HG03354 (cell line): ENCODE measurements around the gene MYO1B.

Experiments
- ATAC-seq: cut with Tn5 transposase; IDR thresholded peaks from one replicate; pipeline ENCODE4 v1.9.1; 2021; ENCODE audit warnings: mild to moderate bottlenecking; ENCODE audit not compliant: unreplicated experiment, poor library complexity, severe bottlenecking

The MYO1B gene

GRCh38 chr2:191316246-191316994, 71.2 kb downstream of the MYO1B start:
- ATAC-seq, result no peak

- no peak for ATAC-seq
Observed at GRCh38 chr2:191318037-191318728, 73.0 kb downstream of the MYO1B start.

GRCh38 chr2:191318729-191319078, 73.5 kb downstream of the MYO1B start:
- no peak for ATAC-seq

- no peak for ATAC-seq
Observed at GRCh38 chr2:191319186-191319585, 74.0 kb downstream of the MYO1B start.

GRCh38 chr2:191320881-191321280, 75.7 kb downstream of the MYO1B start:
- ATAC-seq, result no peak

- peak; percentile 72 for ATAC-seq
Observed at GRCh38 chr2:191321861-191322662, 76.9 kb downstream of the MYO1B start.

- no peak for ATAC-seq
Observed at GRCh38 chr2:191322828-191323506, 77.8 kb downstream of the MYO1B start.

- ATAC-seq, result no peak
Observed at GRCh38 chr2:191325651-191326365, 80.6 kb downstream of the MYO1B start.

GRCh38 chr2:191327484-191327883, 82.3 kb downstream of the MYO1B start:
- ATAC-seq, result no peak

DNA sequence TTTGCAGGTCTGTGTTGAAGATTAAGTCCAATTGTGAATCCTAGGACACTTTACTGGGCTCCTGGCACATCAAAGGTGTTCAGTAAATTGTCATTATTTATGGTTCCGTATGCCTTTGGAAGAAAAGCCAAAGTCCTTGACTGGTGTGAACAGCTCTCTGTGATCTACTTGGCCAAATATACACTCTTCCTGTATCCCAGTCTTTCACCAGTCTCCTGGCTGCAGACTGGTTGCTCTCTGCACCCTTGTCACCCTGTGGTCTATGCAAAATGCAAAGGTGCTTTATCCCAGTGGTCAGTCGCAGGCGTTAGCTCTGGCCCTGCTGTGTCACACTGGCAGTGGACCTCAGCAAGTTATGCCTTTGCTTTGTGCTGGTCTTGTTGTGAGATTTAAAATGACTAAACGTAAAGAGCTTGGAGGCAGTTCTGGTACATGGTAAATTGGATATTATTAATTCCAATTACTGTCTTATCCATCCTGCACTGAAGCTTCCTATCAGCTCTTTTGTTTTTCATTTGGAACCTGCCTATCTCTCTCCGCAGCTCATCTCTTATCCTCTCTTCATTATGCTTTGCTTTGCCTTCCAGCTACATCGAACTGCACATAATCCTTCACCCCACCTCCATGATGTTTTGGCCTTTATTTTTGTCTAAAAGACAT, 83.1 kb downstream of the MYO1B start:
- no peak for ATAC-seq

GRCh38 chr2:191329841-191330240, 84.6 kb downstream of the MYO1B start:
- no peak for ATAC-seq

- no peak for ATAC-seq
Observed at GRCh38 chr2:191333911-191334357, 88.7 kb downstream of the MYO1B start.

DNA sequence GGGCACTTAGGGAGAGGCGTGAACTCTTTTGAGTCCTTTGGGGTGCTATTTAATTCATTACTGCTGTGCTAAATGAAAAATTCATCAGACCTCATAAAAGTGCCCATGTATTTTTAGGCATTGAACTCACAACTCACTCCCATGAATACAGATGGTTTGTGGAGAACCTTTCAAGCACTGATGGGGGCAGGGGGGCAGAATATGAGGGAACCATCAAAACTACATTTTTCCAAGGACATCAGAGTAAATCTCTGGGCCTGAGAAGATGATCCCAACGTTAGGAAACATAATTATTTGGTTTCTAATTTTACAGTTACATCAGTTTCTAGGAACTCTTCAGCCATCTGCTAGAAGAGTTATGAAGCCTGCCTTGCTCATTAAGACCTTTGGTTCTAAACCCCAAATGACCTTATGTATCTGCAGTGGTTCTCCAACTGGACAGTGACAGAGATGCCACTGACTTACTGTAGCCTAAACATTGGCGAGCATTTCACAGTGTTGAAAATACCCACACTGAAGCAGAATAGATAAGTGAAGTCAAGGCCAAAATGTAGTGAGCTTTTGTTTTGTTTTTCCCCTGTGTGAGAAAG, 90.8 kb downstream of the MYO1B start:
- no peak for ATAC-seq

DNA sequence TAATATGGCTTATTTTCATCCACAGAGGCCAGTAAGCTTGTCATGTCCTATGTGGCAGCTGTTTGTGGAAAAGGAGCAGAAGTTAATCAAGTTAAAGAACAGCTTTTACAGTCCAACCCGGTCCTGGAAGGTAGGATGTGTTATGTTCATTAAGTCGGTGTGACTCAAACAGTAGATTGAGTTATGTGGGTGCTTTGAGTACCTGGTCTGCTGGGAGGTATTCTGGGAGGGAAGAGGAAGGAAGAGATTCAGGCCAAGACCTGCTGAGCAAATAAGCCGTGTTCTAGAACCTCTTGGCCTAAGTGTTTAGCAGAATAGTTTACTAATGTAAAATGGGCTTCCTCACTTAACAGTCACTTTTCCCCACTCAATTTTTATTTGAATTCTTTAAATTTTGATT, 96.2 kb downstream of the MYO1B start:
- ATAC-seq, result no peak

DNA sequence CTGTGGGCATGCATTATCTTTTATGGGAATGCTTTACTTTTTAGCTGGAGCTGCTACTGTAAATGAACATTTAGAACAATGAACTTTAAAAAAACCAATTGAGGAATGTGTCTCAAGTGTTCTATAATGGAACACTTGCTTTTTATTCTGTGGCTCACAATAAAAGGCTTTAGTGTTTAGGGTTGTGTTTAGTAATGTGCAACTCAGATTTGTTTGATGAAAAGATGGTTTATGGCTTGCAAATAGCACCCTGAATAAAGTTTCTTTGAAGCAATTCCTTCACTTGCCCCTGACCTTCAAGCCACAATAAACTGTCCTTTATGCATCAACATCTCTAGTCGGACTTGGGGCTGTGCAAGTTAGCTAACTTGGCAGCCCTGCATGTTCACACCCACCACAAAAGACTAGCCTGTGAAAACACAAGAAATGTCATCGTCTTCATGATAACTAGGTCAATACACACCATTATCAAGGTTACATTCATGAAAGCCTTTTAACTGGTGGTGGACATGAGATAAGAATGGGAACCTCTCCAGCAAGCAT, 98.7 kb downstream of the MYO1B start:
- no peak for ATAC-seq

- no peak for ATAC-seq
Observed at GRCh38 chr2:191345788-191346187, 100.6 kb downstream of the MYO1B start.

- ATAC-seq, result no peak
Observed at GRCh38 chr2:191347154-191347553, 102.0 kb downstream of the MYO1B start.

DNA sequence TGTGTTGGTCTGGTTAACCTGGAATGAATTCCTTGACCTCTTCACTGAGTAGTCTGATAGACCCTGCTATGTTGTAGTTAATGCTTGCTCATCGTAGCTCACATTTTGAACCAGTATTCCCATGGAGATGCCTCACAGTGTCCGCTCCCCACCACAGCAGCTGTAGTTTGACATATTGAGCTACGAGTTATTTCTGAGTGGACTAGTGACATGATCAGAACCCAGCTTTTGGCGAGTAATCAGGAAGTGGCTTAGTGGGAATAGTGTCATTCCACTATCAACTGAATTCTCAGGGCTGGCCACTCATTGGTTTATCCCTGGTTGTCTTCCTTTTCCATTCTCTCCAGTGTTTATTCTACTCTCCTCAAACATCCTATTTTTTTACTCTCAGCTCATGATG, 102.7 kb downstream of the MYO1B start:
- ATAC-seq, result no peak
